SIG-M5 treated with dmso at 0.1 percent for 504 hours (cell line): ENCODE data around the gene ZNF365.

ENCODE experiments used
- DNase-seq: peaks from one replicate; lab custom pipeline; 2025; ENCODE audit not compliant: unreplicated experiment; lab: John Stamatoyannopoulos, UW

The ZNF365 gene

DNA sequence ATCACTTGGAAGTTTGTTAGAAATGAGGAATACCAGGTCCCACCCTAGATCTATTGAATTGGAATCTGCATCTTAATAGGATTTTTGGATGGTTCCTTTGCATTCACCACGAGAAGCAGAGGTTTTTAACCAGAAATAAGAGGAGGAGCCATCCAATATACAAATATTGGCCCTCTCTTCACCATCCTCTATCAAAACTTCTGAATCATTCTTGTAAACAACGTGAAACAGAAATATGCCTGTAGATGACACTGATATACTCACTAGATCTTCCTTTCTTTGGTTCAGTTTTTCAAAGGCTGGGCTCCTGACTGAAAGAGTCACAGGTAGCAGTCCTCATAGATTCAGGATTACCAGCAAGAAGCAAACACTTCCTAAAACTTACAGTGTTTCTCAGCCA, 39.5 kb downstream of the ZNF365 start:
- no peak for DNase-seq

DNA sequence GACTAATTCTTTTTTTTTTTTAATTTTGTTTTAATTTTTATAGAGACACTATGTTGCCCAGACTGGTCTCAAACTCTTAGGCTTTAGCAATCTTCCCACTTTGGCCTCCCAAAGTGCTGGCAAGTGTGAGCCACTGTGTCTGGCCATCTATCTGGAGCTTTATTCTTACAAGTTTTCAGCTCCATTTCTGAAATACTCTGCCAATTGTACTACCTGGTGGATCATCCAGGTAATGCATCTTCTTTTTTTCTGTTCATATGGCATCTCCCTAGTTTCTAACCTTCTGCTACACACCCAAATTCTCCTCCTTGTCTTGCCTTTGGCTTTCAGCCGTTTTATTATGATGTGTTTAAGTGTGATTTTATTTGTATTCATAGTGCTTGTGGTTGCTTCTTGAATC, 40.2 kb downstream of the ZNF365 start:
- no peak for DNase-seq

DNA sequence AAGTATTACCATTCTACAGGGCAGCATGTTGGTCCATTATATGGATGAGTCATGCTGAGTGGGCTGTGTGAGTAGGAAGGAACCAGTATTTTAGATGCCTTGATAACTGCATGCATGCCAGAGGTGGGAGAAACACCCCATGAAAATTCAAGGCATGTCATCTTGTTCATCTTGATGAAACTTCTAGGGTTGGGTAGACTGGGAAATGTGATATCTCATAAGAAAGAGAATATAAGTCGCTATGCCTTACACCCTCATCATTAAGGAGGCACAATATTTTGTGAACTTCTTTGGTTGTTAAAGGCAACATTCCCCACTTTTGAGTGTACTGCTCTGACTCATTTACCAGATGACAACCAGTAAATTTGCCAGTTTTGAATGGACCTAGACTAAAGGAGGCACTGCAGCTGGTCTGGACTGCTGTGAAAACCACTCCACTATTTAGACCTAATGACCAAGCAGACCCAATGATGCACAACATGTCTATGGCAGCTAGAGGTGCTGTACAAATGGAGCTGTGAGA, 48.0 kb downstream of the ZNF365 start:
- no peak for DNase-seq

DNA sequence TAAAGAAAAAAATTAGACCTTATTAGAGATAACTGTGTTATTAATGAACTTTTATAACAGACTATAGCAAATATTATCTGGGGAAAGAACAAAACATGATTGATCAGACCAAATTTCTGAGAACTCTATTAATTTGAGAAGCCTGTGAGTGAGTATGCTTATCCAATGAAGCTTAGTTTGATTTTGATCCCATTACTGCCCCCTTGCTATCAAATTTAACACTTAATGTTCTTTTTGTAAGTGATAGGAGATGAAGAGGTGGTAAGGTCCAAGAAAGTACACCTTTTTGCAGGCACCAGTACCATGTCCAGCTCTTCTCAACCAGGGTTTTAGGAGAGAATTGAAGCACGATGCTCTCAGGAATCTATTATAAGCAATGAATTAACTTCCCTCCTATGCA, 49.9 kb downstream of the ZNF365 start:
- no peak for DNase-seq

- no peak for DNase-seq
These were observed 51.9 kb downstream of the ZNF365 start for GRCh38 chr10:62426086-62426485.

DNA sequence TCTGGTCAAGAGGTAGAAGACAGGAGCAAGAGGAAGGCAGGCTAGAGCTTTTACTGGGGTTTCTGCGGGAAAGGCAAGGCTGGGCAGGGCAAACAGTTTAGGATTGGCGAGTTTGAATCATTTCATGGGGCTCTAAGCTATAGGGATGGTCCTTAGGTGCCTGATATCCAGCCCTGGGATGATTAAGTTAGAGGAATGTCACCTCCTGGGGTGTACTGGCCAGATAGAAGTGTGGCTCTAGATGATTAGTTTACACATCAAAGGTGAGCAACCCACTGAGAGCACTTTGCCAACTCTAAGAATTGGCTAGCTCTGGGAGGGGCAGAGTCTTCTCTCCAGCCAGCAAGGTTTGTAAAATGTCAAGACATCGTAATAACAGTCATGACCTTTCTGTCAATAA, 52.4 kb downstream of the ZNF365 start:
- DNase-seq: no peak

DNA sequence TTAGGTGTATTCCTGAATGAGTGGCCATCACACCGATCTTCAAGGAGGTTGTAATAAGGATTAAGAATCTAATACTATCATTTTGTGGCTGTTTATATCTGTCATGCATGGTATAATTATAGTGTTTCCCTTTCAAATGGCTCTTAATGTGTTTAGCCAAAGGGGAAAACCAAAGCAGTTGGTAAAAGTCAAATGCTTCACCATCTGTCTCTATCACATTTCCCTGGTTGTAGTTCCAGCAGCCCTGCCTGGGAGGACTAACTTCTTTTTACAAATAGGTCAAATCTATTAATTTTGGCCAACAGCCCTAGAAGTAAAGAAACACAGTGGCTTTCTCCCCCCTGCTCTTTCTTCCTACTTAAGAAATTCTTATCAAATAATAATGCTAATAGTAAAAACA, 56.7 kb downstream of the ZNF365 start:
- DNase-seq: no peak

- DNase-seq: peak; percentile 33
These were observed 59.1 kb downstream of the ZNF365 start for GRCh38 chr10:62433181-62433692.

GRCh38 chr10:62433901-62434300, 59.7 kb downstream of the ZNF365 start:
- DNase-seq: no peak

- peak; percentile 35 for DNase-seq
These were observed 63.5 kb downstream of the ZNF365 start for GRCh38 chr10:62437696-62438095.

DNA sequence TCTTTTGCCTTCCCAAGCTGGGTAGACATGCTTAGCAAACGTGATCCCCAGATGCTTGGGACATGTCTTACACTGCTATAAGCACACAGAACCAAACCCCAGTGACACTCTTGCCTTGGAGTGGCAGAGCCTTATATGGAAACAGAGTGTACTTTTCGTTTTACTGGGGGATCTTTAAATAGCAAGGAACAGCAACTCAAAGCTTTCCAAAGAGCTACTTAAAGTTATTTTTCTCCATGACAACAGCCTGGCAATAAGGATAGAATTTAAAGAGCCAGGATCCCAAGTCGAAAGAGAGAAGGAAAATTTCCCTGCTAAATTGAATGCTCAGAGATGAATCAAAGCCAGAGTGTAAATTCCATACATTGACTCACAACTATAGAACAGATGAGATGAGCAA, 67.8 kb downstream of the ZNF365 start:
- DNase-seq: no peak

DNA sequence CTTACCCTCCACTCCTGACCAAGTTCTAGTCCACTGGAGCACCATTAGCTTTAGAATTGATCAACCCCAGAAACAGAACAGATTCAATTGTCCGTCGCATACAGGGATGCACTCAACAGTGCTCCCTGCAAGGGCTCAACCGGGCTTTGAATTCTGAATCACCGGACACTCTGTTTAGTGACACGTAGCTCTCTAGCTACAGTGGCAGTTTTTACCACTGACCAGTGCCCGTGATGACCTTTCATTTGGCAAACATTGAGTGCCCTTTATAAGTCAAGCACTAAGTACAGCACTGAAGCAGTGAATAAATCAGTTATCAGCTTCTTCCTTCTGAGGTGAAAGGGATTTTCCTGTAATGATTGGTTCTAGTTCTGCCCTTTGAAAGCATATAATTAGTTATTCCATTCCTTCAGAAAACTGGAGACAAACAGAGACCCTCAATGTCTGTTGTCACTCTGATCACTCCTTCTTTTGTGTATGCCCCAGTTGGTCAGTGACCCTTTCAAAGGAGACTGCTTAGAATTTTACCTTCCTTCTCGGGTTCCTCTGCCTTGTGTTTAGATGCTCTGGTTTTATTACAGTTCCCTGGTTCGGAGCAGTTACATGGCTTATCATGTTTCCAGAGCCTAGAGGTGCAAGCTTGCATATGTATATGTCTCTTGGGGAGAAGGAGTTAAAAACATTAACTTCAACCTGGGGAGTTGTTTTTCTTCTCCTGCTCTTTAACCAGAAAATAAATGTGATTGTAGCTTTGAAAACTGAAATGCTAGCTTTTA, 68.9 kb downstream of the ZNF365 start:
- DNase-seq: no peak

- no peak for DNase-seq
These were observed 69.7 kb downstream of the ZNF365 start for GRCh38 chr10:62443866-62444265.

GRCh38 chr10:62446627-62447026, 72.5 kb downstream of the ZNF365 start:
- no peak for DNase-seq

GRCh38 chr10:62450912-62451610, 76.9 kb downstream of the ZNF365 start:
- DNase-seq: no peak

GRCh38 chr10:62451611-62451975, 77.4 kb downstream of the ZNF365 start:
- no peak for DNase-seq
